Natural killer cell (primary cell): ENCODE measurements around the gene GALT. TPM values are rescaled to one million over a fixed set of nuclear protein-coding genes. Genes with fewer than 3 reads are reported as not detected.
A peak's percentile ranks its signal among the peaks of the same experiment; 100 is the strongest.

Experiments
- ATAC-seq, 3 donors: fragments of 150-1000 bp in 2 of 3; fragments of 200-7000 bp in 1 of 3; cut with Tn5 transposase; 1 replicate in 1 of 3; 2 replicates in 2 of 3; pipeline ENCODE4 v1.10.0; 2021; ENCODE audit warnings: mild to moderate bottlenecking in 2 of 3, moderate library complexity in 2 of 3
- DNase-seq, 2 donors: peaks; one replicate each; pipeline versions ENCODE4 v3.0.0 to v3.0.0-alpha.2; 2013 to 2021; ENCODE audit warnings: mixed read lengths in 1 of 2
- H3K27ac ChIP-seq: one replicate; pipeline ENCODE4 v1.5.1; 2013; ENCODE audit warnings: mild to moderate bottlenecking, low read length
- H3K27me3 ChIP-seq: one replicate; pipeline ENCODE4 v1.6.1; 2013; ENCODE audit warnings: low read length; ENCODE audit not compliant: control insufficient read depth, insufficient read depth
- H3K36me3 ChIP-seq: one replicate; pipeline ENCODE4 v1.6.1; 2013; ENCODE audit warnings: low read length; ENCODE audit not compliant: control insufficient read depth, insufficient read depth
- H3K4me1 ChIP-seq: one replicate; pipeline ENCODE4 v1.6.1; 2013; ENCODE audit warnings: low read length; ENCODE audit not compliant: control insufficient read depth, insufficient read depth
- H3K4me3 ChIP-seq: one replicate; pipeline ENCODE4 v1.5.1; 2013; ENCODE audit warnings: low read length
- H3K9me3 ChIP-seq: one replicate; pipeline ENCODE4 v1.6.1; 2013; ENCODE audit warnings: low read length; ENCODE audit not compliant: control insufficient read depth, insufficient read depth
- H3K27ac Mint-ChIP-seq, 2 donors: one replicate each; pipeline ENCODE4 v1.8.0; 2022; ENCODE audit warnings: mild to moderate bottlenecking in 2 of 2, mixed read lengths in 2 of 2, moderate library complexity in 1 of 2
- H3K27me3 Mint-ChIP-seq, 2 donors: one replicate each; pipeline ENCODE4 v1.8.0; 2022; ENCODE audit warnings: low read depth in 2 of 2, mixed read lengths in 2 of 2
- H3K36me3 Mint-ChIP-seq: one replicate; pipeline ENCODE4 v1.8.0; 2022; ENCODE audit warnings: mixed read lengths
- H3K4me1 Mint-ChIP-seq, 2 donors: one replicate each; pipeline ENCODE4 v1.8.0; 2022; ENCODE audit warnings: mixed read lengths in 2 of 2
- H3K4me3 Mint-ChIP-seq: one replicate; pipeline ENCODE4 v1.8.0; 2022; ENCODE audit warnings: mild to moderate bottlenecking, moderate library complexity, mixed read lengths
- H3K9me3 Mint-ChIP-seq, 2 donors: one replicate each; pipeline ENCODE4 v1.8.0; 2022; ENCODE audit warnings: mixed read lengths in 2 of 2
- CTCF ChIP-seq: fragments of 200-600 bp; IDR thresholded peaks from one replicate; pipeline ENCODE4 v1.8.0; 2022; ENCODE audit warnings: antibody characterized with exemption
- WGBS: methylation state at CpG from one replicate; pipeline ENCODE4 v1.1.7; 2013; ENCODE audit warnings: missing lambda C conversion rate; ENCODE audit not compliant: insufficient coverage; 5-methylcytosine and 5-hydroxymethylcytosine counted together
- intact Hi-C: fragments of 100-400 bp; cut with micrococcal nuclease; formaldehyde crosslinking; loops from one replicate; pipeline ENCODE4 v1.14.2; 2022
- total RNA-seq, 4 donors: library from RNA; stranded (reverse); fragments of 120-200 nt in 1 of 4; gene quantifications; one replicate each; pipeline versions ENCODE4 v1.2.3 to v1.2.4, GENCODE V29; 2013 to 2022

The GALT gene
- total RNA-seq, 3 donors from 2014 or later (not counting 1 experiment from before 2014, with no cell fraction given) = 81.9 to 118 (median 89.3) TPM

- Mint-ChIP-seq H3K9me3 (no peaks in the 10 kb centered on the region), H3K4me3 (no peak overlapping the region), H3K36me3 (no peaks in the 10 kb centered on the region), H3K4me1 (peaks cover 23 to 25% of the 10 kb centered on the region in 2 donors), H3K27ac (peak overlapping the region in 1 of 2 donors; percentile 83), H3K27me3 (no peaks in the 10 kb centered on the region)
- Histone ChIP-seq H3K36me3 (peaks cover 21% of the 10 kb centered on the region), H3K4me3 (no peak overlapping the region), H3K27me3 (no peaks in the 10 kb centered on the region), H3K27ac (no peak overlapping the region), H3K4me1 (peaks cover 16% of the 10 kb centered on the region), H3K9me3 (no peaks in the 10 kb centered on the region)
- TF ChIP-seq CTCF = no peak
- 68% methylated on average over 11 of the region's 11 CpGs for WGBS
- intact Hi-C loops = no loop called here
- no peak for DNase-seq
- ATAC-seq = peak in 1 of 3 donors; percentile 33
Observed at GRCh38 chr9:34653151-34654072, 6.9 kb downstream of the GALT start.

GRCh38 chr9:34654323-34655051 is 8.0 kb downstream of the GALT start:
- no peaks in the 10 kb centered on the region for H3K27me3 Mint-ChIP-seq
- H3K9me3 Mint-ChIP-seq = no peaks in the 10 kb centered on the region
- H3K27ac ChIP-seq = no peak overlapping the region
- WGBS = 81% methylated on average over 11 of the region's 11 CpGs
- no peak overlapping the region for H3K27ac Mint-ChIP-seq
- ATAC-seq (no peak), DNase-seq (no peak)
- intact Hi-C loops = no loop called here
- peaks cover 11% of the 10 kb centered on the region for H3K36me3 ChIP-seq
- peaks cover 18 to 21% of the 10 kb centered on the region in 2 donors for H3K4me1 Mint-ChIP-seq
- H3K4me1 ChIP-seq = peaks cover 12% of the 10 kb centered on the region
- no peaks in the 10 kb centered on the region for H3K36me3 Mint-ChIP-seq
- no peak overlapping the region for H3K4me3 ChIP-seq
- TF ChIP-seq CTCF = no peak
- H3K27me3 ChIP-seq = no peaks in the 10 kb centered on the region
- no peaks in the 10 kb centered on the region for H3K9me3 ChIP-seq
- H3K4me3 Mint-ChIP-seq = no peak overlapping the region

GRCh38 chr9:34655394-34655793 is 8.9 kb downstream of the GALT start:
- intact Hi-C loops = no loop called here
- Histone ChIP-seq H3K4me3 (no peak overlapping the region), H3K27me3 (no peaks in the 10 kb centered on the region), H3K9me3 (no peaks in the 10 kb centered on the region), H3K36me3 (peaks cover 6% of the 10 kb centered on the region), H3K27ac (no peak overlapping the region), H3K4me1 (peaks cover 12% of the 10 kb centered on the region)
- WGBS = 94% methylated on average over 5 of the region's 5 CpGs
- no peak overlapping the region for H3K27ac Mint-ChIP-seq
- H3K36me3 Mint-ChIP-seq = no peaks in the 10 kb centered on the region
- no peaks in the 10 kb centered on the region for H3K27me3 Mint-ChIP-seq
- peaks cover 18 to 21% of the 10 kb centered on the region in 2 donors for H3K4me1 Mint-ChIP-seq
- ATAC-seq = no peak
- no peaks in the 10 kb centered on the region for H3K9me3 Mint-ChIP-seq
- no peak for TF ChIP-seq CTCF
- no peak overlapping the region for H3K4me3 Mint-ChIP-seq
- no peak for DNase-seq
